B cell (primary cell): ENCODE measurements around the gene BEND3.

Source experiments
- CTCF ChIP-seq: fragments of 200-600 bp; IDR thresholded peaks from one replicate; pipeline ENCODE4 v1.8.0; 2022; ENCODE audit warnings: antibody characterized with exemption, mild to moderate bottlenecking
- EZH2 ChIP-seq: IDR thresholded peaks from 2 replicates; pipeline ENCODE4 v1.6.1; 2012; ENCODE audit warnings: borderline replicate concordance, low read depth, mild to moderate bottlenecking, moderate library complexity, low read length; ENCODE audit not compliant: insufficient read depth, poor library complexity, severe bottlenecking

GRCh38 chr6:107098436-107099307, 16.6 kb downstream of the BEND3 start:
- TF ChIP-seq CTCF, result no peak
- no peak for TF ChIP-seq EZH2
